Stimulated activated CD4-positive, alpha-beta T cell treated with anti-CD3 and anti-CD28 coated beads, Interleukin-15, amount 100 ng/mL, for 48 hours (primary cell): Measurements from ENCODE around the gene AGBL1.

Experiments used
- DNase-seq, 2 donors: peaks; one replicate each; pipeline ENCODE4 v3.0.0-alpha.2; 2020; ENCODE audit warnings: low read depth in 2 of 2

The AGBL1 gene

GRCh38 chr15:86317384-86317740 is 237.7 kb downstream of the AGBL1 start:
- DNase-seq = no peak

GRCh38 chr15:86322629-86323028 is 243.0 kb downstream of the AGBL1 start:
- DNase-seq = no peak

GRCh38 chr15:86327230-86327865 is 247.7 kb downstream of the AGBL1 start:
- no peak for DNase-seq

- no peak for DNase-seq
These were observed 249.0 kb downstream of the AGBL1 start for GRCh38 chr15:86328658-86329057.

GRCh38 chr15:86329311-86330013 is 249.8 kb downstream of the AGBL1 start:
- no peak for DNase-seq

GRCh38 chr15:86333819-86334218 is 254.1 kb downstream of the AGBL1 start:
- DNase-seq = no peak

GRCh38 chr15:86336051-86336788 is 256.5 kb downstream of the AGBL1 start:
- peak in 1 of 2 donors; percentile 9 for DNase-seq

GRCh38 chr15:86337071-86337470 is 257.4 kb downstream of the AGBL1 start:
- DNase-seq = no peak

- DNase-seq = no peak
These were observed 267.6 kb downstream of the AGBL1 start for GRCh38 chr15:86347245-86347644.

GRCh38 chr15:86349565-86349964 is 269.9 kb downstream of the AGBL1 start:
- DNase-seq = no peak

GRCh38 chr15:86353213-86353612 is 273.5 kb downstream of the AGBL1 start:
- DNase-seq = no peak

- no peak for DNase-seq
These were observed 275.7 kb downstream of the AGBL1 start for GRCh38 chr15:86355361-86355760.

GRCh38 chr15:86355801-86356200 is 276.1 kb downstream of the AGBL1 start:
- DNase-seq = no peak

- peak; percentile 2 to 6 for DNase-seq
These were observed 282.9 kb downstream of the AGBL1 start for GRCh38 chr15:86362555-86362954.

- no peak for DNase-seq
These were observed 293.5 kb downstream of the AGBL1 start for GRCh38 chr15:86373147-86373546.

- DNase-seq = no peak
These were observed 296.1 kb downstream of the AGBL1 start for GRCh38 chr15:86375733-86376280.

- no peak for DNase-seq
These were observed 298.2 kb downstream of the AGBL1 start for GRCh38 chr15:86377914-86378313.

GRCh38 chr15:86382341-86382740 is 302.7 kb downstream of the AGBL1 start:
- no peak for DNase-seq

GRCh38 chr15:86383611-86384010 is 303.9 kb downstream of the AGBL1 start:
- no peak for DNase-seq

- DNase-seq = no peak
These were observed 304.5 kb downstream of the AGBL1 start for GRCh38 chr15:86384186-86384585.

- no peak for DNase-seq
These were observed 312.6 kb downstream of the AGBL1 start for GRCh38 chr15:86392296-86392695.

GRCh38 chr15:86392874-86393273 is 313.2 kb downstream of the AGBL1 start:
- DNase-seq = no peak

GRCh38 chr15:86394866-86395265 is 315.2 kb downstream of the AGBL1 start:
- no peak for DNase-seq
